ENCODE results near the gene TECPR1. TPM values are rescaled to one million over a fixed set of nuclear protein-coding genes. Genes with fewer than 3 reads are reported as not detected.
A peak's percentile ranks its signal among the peaks of the same experiment; 100 is the strongest.

TECPR1 gene
- total and polyA plus RNA-seq, 4 donors: 16.7 to 73.6 (median 31.8) TPM

DNA sequence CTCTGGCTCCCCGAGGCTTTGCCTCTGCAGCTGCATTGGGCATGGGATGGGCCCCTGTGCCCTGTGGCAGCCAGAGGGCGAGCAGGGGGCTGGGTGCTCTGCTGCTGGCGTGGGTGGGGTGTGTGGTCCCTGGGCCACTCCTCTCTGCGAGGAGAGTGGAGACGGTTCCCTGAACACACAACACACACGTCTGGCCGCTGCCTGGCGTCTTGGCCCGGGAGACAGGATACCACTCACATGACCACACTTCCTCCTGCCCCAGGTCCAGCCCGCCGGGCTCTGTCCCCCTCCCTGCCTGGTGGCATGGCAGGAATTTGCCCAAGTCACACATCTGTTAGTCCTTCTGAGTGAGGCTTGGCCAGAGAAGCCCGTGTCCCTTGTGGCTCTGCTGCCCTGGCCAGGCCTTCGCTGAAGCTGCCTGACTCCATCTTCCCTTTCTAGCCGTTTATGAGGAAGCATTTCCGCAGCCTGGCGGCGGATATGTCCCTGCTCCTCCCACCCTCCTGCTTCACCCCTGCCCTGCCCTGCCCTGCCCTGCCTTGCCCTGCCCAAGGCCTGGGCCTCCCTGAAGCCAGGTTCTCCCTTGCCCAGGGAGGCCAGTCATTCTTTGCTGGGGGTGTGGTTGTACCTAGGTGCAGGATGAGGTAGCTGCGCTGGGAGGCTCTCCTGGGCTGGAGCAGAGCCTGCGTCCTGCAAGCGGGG lies 32.5 kb upstream of the TECPR1 start:
- H3K27me3 ChIP-seq (ENCODE audit: control insufficient read depth in 3 of 3, insufficient read depth in 3 of 3, low read length in 2 of 3): no peaks in the 10 kb centered on the region
- no peak for TF ChIP-seq CTCF (IDR thresholded peaks at IDR 0.05; ENCODE audit: control extremely low read depth, extremely low read depth)
- H3K4me3 ChIP-seq: peak overlapping the region; percentile 95
- ATAC-seq (ENCODE audit: insufficient read depth, low FRiP score) (peak; percentile 22), DNase-seq (peak; percentile 28 to 56 (median 30))
- 15 to 23% methylated on average over 18 to 20 of the region's 20 CpGs for WGBS, 2 donors
- H3K36me3 ChIP-seq (ENCODE audit: control insufficient read depth in 4 of 4, insufficient read depth in 4 of 4, low read length in 4 of 4): peaks cover 0 to 34% (median 2%) of the 10 kb centered on the region in 4 donors
- no peaks in the 10 kb centered on the region for H3K9me3 ChIP-seq (ENCODE audit: control insufficient read depth in 4 of 4, insufficient read depth in 3 of 4, low read length in 3 of 4)
- peak overlapping the region in 1 of 2 donors; percentile 23 for H3K9ac ChIP-seq (ENCODE audit: insufficient read depth in 1 of 2, low read length in 2 of 2)
- peaks cover 0 to 52% (median 20%) of the 10 kb centered on the region in 5 donors for H3K4me1 ChIP-seq (ENCODE audit: control insufficient read depth in 5 of 5, insufficient read depth in 5 of 5, low read length in 5 of 5)
- peak overlapping the region; percentile 84 to 95 for H3K27ac ChIP-seq (ENCODE audit: low read depth in 1 of 2, low read length in 1 of 2)

DNA sequence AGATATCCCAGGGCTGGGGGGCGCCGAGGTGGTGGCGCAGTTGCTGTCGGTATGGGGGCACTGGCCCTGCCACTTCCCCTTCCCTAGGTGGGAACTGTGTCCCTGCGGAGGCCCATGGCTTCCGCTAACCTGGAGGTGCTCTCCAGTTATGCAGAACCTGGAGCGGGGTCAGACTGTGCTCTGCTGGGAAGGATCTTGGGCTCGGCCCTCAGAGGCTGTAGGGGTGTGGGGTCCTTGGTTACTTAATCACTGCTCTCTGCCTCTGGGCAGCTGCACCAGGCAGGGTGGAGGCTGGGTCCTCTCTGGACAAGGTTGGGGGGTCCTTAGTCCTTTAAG lies 31.8 kb upstream of the TECPR1 start:
- Histone ChIP-seq H3K9ac (ENCODE audit: insufficient read depth in 1 of 2, low read length in 2 of 2) (no peak overlapping the region), H3K4me3 (peak overlapping the region; percentile 95), H3K36me3 (ENCODE audit: control insufficient read depth in 4 of 4, insufficient read depth in 4 of 4, low read length in 4 of 4) (peaks cover 0 to 29% (median 2%) of the 10 kb centered on the region in 4 donors), H3K27me3 (ENCODE audit: control insufficient read depth in 3 of 3, insufficient read depth in 3 of 3, low read length in 2 of 3) (no peaks in the 10 kb centered on the region), H3K27ac (ENCODE audit: low read depth in 1 of 2, low read length in 1 of 2) (peak overlapping the region; percentile 66 to 95), H3K4me1 (ENCODE audit: control insufficient read depth in 5 of 5, insufficient read depth in 5 of 5, low read length in 5 of 5) (peaks cover 0 to 52% (median 20%) of the 10 kb centered on the region in 5 donors), H3K9me3 (ENCODE audit: control insufficient read depth in 4 of 4, insufficient read depth in 3 of 4, low read length in 3 of 4) (no peaks in the 10 kb centered on the region)
- DNase-seq: no peak
- WGBS, 2 donors: 29 to 45% methylated on average over 8 of the region's 8 CpGs
- TF ChIP-seq CTCF (IDR thresholded peaks at IDR 0.05; ENCODE audit: control extremely low read depth, extremely low read depth): no peak
- ATAC-seq (ENCODE audit: insufficient read depth, low FRiP score): no peak

DNA sequence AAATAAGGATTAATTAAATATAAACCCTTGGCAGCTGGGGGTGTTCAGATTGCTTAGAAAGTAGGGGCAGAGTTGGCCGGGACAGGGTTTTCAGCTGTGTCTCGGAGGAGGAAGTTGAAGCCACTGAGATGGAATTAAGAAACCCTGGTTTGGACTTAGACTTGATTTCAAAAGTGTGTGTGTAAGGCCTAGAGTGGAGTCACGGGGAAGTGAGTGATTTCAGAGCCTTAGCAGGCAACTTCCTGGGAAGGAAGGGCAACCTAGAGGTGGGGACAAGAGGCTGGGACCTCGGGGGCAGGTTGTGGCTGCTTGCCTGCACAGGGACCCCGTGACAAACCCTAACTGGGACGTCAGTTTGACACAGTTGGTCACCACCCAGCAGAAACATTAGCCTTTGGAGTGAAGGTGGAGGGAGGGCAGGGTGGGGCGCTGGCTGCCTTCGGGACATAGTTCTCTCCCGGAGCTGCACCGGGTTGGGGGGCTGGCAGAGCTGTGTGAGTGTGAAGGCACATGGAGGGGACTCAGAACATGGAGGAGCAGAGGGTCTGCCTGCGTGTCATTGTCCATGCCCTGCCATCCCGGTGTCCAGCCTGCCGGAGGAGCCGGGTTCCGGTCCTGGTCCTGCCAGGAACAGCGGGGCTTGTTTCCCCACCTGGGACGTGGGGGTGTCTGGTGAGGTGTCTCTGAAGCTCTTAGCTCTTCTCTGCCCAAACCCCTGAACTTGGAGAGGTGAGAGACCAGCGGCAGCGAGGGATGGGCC lies 31.3 kb upstream of the TECPR1 start:
- 32 to 39% methylated on average over 19 of the region's 19 CpGs for WGBS, 2 donors

More for the DNA sequence above, 31.3 kb upstream of the TECPR1 start:
- Histone ChIP-seq H3K27ac (ENCODE audit: low read depth in 1 of 2, low read length in 1 of 2) (peak overlapping the region; percentile 95 to 97), H3K4me1 (ENCODE audit: control insufficient read depth in 5 of 5, insufficient read depth in 5 of 5, low read length in 5 of 5) (peaks cover 0 to 52% (median 20%) of the 10 kb centered on the region in 5 donors), H3K9me3 (ENCODE audit: control insufficient read depth in 4 of 4, insufficient read depth in 3 of 4, low read length in 3 of 4) (no peaks in the 10 kb centered on the region), H3K4me3 (peak overlapping the region; percentile 95), H3K27me3 (ENCODE audit: control insufficient read depth in 3 of 3, insufficient read depth in 3 of 3, low read length in 2 of 3) (no peaks in the 10 kb centered on the region), H3K36me3 (ENCODE audit: control insufficient read depth in 4 of 4, insufficient read depth in 4 of 4, low read length in 4 of 4) (peaks cover 0 to 28% (median 0%) of the 10 kb centered on the region in 4 donors), H3K9ac (ENCODE audit: insufficient read depth in 1 of 2, low read length in 2 of 2) (peak overlapping the region in 1 of 2 donors; percentile 74)
- ATAC-seq (ENCODE audit: insufficient read depth, low FRiP score): no peak
- DNase-seq: peak in 1 of 3 donors; percentile 37
- no peak for TF ChIP-seq CTCF (IDR thresholded peaks at IDR 0.05; ENCODE audit: control extremely low read depth, extremely low read depth)
